SK-N-SH treated with all-trans-retinoic acid at 6 μM for 48 hours (cell line): ENCODE data around the gene FOXI2.

Source experiments
- ATAC-seq: fragments of 200-7000 bp; cut with Tn5 transposase; 3 replicates; pipeline ENCODE4 v1.9.1; 2020; ENCODE audit warnings: mild to moderate bottlenecking, moderate library complexity
- ARNTL ChIP-seq: fragments of 450-650 bp; formaldehyde crosslinking; IDR thresholded peaks from 2 replicates; pipeline ENCODE4 v1.5.0; 2020; ENCODE audit warnings: low read depth, mild to moderate bottlenecking, moderate library complexity, borderline replicate concordance
- BACH2 ChIP-seq: fragments of 250-450 bp; sonication (Bioruptor Pico); IDR thresholded peaks from 2 replicates; pipeline ENCODE4 v1.9.0; 2021; ENCODE audit warnings: mild to moderate bottlenecking, borderline replicate concordance
- CSDC2 ChIP-seq: fragments of 250-450 bp; sonication (Bioruptor Pico); IDR thresholded peaks from 2 replicates; pipeline ENCODE4 v1.5.0; 2020; ENCODE audit warnings: mild to moderate bottlenecking, moderate library complexity
- ESRRG ChIP-seq: fragments of 250-450 bp; sonication (Bioruptor Pico); IDR thresholded peaks from 2 replicates; pipeline ENCODE4 v1.6.1; 2021; ENCODE audit warnings: mild to moderate bottlenecking
- GLIS3 ChIP-seq: fragments of 250-450 bp; sonication (Bioruptor Pico); IDR thresholded peaks from 2 replicates; pipeline ENCODE4 v1.5.0; 2020; ENCODE audit warnings: mild to moderate bottlenecking, moderate library complexity
- ISL1 ChIP-seq: fragments of 250-450 bp; sonication (Bioruptor Pico); IDR thresholded peaks from 2 replicates; pipeline ENCODE4 v2.1.2; 2022; ENCODE audit warnings: mild to moderate bottlenecking, moderate library complexity
- OSR1 ChIP-seq: fragments of 250-450 bp; sonication (Bioruptor Pico); IDR thresholded peaks from 2 replicates; pipeline ENCODE4 v1.8.0; 2022; ENCODE audit warnings: moderate library complexity, mild to moderate bottlenecking, inconsistent platforms
- PPARA ChIP-seq: fragments of 250-450 bp; sonication (Bioruptor Pico); IDR thresholded peaks from 2 replicates; pipeline ENCODE4 v1.5.0; 2020; ENCODE audit warnings: mild to moderate bottlenecking, borderline replicate concordance
- RARB ChIP-seq: fragments of 250-450 bp; sonication (Bioruptor Pico); IDR thresholded peaks from 2 replicates; pipeline ENCODE4 v1.8.0; 2021; ENCODE audit warnings: mild to moderate bottlenecking, moderate library complexity
- SNAI2 ChIP-seq: fragments of 250-450 bp; sonication (Bioruptor Pico); IDR thresholded peaks from 2 replicates; pipeline ENCODE4 v1.5.0; 2020; ENCODE audit warnings: mild to moderate bottlenecking, moderate library complexity
- TCF4 ChIP-seq: fragments of 250-450 bp; sonication (Bioruptor Pico); IDR thresholded peaks from 2 replicates; pipeline ENCODE4 v1.8.0; 2021; ENCODE audit warnings: mild to moderate bottlenecking, moderate library complexity, borderline replicate concordance
- TOX ChIP-seq: fragments of 250-450 bp; sonication (Bioruptor Pico); IDR thresholded peaks from 2 replicates; pipeline ENCODE4 v1.8.0; 2021; ENCODE audit warnings: mild to moderate bottlenecking, moderate library complexity, borderline replicate concordance
- ZC3H10 ChIP-seq: fragments of 250-450 bp; sonication (Bioruptor Pico); IDR thresholded peaks from 2 replicates; pipeline ENCODE4 v1.5.1; 2021; ENCODE audit warnings: mild to moderate bottlenecking, moderate library complexity
- ZFP3 ChIP-seq: fragments of 250-450 bp; sonication (Bioruptor Pico); IDR thresholded peaks from 2 replicates; pipeline ENCODE4 v1.5.0; 2020; ENCODE audit warnings: mild to moderate bottlenecking, moderate library complexity
- ZFP30 ChIP-seq: fragments of 450-650 bp; formaldehyde crosslinking; IDR thresholded peaks from 2 replicates; pipeline ENCODE4 v1.5.0; 2022; ENCODE audit warnings: mild to moderate bottlenecking, moderate library complexity
- ZNF565 ChIP-seq: fragments of 450-650 bp; formaldehyde crosslinking; conservative IDR thresholded peaks from 2 replicates; pipeline ENCODE4 v1.5.0; 2020; ENCODE audit warnings: low read depth, mild to moderate bottlenecking, moderate library complexity
- ZNF70 ChIP-seq: fragments of 450-650 bp; formaldehyde crosslinking; IDR thresholded peaks from 2 replicates; pipeline ENCODE4 v1.5.0; 2020; ENCODE audit warnings: mild to moderate bottlenecking, moderate library complexity
- ZNF8 ChIP-seq: fragments of 450-650 bp; formaldehyde crosslinking; IDR thresholded peaks from 2 replicates; pipeline ENCODE4 v1.5.0; 2020; ENCODE audit warnings: mild to moderate bottlenecking, moderate library complexity
- TF ChIP-seq, protein P1 (sequence below): fragments of 250-450 bp; sonication (Bioruptor Pico); IDR thresholded peaks from 2 replicates; pipeline ENCODE4 v1.5.1; 2020; ENCODE audit warnings: low read depth, mild to moderate bottlenecking, moderate library complexity
- TF ChIP-seq, protein P2 (sequence below): fragments of 250-450 bp; sonication (Bioruptor Pico); IDR thresholded peaks from 2 replicates; pipeline ENCODE4 v1.8.0; 2020; ENCODE audit warnings: mild to moderate bottlenecking, moderate library complexity, borderline replicate concordance
- TF ChIP-seq, protein P3 (sequence below): fragments of 250-450 bp; sonication (Bioruptor Pico); IDR thresholded peaks from 2 replicates; pipeline ENCODE4 v1.5.0; 2020; ENCODE audit warnings: mild to moderate bottlenecking, moderate library complexity
- TF ChIP-seq, protein P4 (sequence below): fragments of 250-450 bp; sonication (Bioruptor Pico); IDR thresholded peaks from 2 replicates; pipeline ENCODE4 v1.5.1; 2021; ENCODE audit warnings: mild to moderate bottlenecking, moderate library complexity
- TF ChIP-seq, protein P5 (sequence below): fragments of 250-450 bp; sonication (Bioruptor Pico); IDR thresholded peaks from 2 replicates; pipeline ENCODE4 v1.8.0; 2021; ENCODE audit warnings: low read depth, mild to moderate bottlenecking, moderate library complexity, borderline replicate concordance

Gene FOXI2

DNA sequence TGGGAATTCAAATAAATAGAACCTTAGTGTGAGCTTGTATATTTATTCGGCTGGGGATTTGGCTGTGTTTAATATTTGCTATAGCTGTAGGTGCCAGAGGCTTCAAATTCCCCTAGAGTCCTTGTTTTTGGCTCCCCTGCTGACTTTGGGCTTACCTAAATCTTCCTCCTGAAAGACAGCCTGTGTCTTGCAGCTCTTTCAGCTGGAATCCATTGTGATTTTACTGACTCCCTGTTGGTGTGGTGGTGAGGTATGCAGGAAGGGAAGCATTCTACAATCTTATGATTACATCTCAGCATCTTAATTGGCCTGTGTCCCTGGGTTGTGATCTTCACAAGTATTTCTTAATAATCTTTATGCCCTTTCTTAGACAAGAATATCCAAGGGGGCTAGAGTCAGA is 25.9 kb downstream of the FOXI2 start:
- no peak for TF ChIP-seq ZFP30
- no peak for TF ChIP-seq TOX (CRISPR knock-in tag)
- no peak for TF ChIP-seq ZNF70
- no peak for TF ChIP-seq ARNTL
- no peak for TF ChIP-seq TCF4 (CRISPR knock-in tag)
- TF ChIP-seq ZC3H10: no peak
- TF ChIP-seq, protein P1, sequence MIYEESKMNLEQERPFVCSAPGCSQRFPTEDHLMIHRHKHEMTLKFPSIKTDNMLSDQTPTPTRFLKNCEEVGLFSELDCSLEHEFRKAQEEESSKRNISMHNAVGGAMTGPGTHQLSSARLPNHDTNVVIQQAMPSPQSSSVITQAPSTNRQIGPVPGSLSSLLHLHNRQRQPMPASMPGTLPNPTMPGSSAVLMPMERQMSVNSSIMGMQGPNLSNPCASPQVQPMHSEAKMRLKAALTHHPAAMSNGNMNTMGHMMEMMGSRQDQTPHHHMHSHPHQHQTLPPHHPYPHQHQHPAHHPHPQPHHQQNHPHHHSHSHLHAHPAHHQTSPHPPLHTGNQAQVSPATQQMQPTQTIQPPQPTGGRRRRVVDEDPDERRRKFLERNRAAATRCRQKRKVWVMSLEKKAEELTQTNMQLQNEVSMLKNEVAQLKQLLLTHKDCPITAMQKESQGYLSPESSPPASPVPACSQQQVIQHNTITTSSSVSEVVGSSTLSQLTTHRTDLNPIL (CRISPR knock-in tag): no peak
- no peak for TF ChIP-seq BACH2 (CRISPR knock-in tag)
- no peak for ATAC-seq

DNA sequence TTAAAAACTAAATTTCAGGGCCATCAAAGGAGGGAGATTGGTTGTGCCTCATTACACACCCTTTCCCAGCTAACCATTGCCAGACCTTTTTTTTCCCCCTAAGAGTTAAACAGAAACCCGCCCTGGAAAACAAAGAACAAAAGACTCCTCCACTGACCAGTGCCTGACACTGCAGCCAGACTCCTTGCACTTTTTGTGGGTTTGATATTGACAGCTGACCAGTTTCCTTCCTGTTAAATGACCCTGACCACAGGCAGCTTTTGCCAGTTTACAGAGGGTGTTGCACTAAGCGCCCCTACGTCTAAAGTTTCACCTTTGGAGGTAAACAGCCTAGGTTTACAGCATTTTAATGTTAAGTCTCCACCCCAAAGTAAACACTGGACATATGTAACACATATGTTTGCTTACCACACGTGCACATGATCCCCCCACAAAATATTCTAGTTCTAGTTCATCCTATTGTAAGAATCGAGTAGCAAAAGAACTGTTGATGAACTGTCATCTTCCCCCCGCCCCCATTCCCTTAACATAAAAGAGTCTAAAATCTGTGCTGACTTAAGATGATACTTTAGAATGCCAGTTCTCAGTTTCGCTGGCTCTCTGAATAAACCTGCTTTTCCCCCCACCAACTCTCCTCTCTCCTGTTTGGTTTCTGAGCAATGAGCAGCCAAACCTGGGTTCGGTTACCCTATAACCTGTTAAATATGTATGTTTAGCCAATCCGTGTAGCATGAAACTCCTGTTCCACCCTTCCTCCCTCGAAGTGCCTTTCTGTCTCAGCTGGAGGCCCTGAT is 38.0 kb downstream of the FOXI2 start:
- no peak for ATAC-seq
- TF ChIP-seq BACH2 (CRISPR knock-in tag) (no peak), ZFP3 (CRISPR knock-in tag) (no peak), ARNTL (no peak), ZFP30 (no peak), TOX (CRISPR knock-in tag) (no peak), ZNF8 (CRISPR knock-in tag) (no peak), ZC3H10 (no peak), ISL1 (CRISPR knock-in tag) (no peak), GLIS3 (CRISPR knock-in tag) (no peak), RARB (CRISPR knock-in tag) (no peak), ZNF565 (CRISPR knock-in tag) (no peak), PPARA (CRISPR knock-in tag) (no peak), SNAI2 (no peak), ESRRG (CRISPR knock-in tag) (no peak), OSR1 (CRISPR knock-in tag) (no peak), CSDC2 (CRISPR knock-in tag) (no peak)
- TF ChIP-seq, protein P2, sequence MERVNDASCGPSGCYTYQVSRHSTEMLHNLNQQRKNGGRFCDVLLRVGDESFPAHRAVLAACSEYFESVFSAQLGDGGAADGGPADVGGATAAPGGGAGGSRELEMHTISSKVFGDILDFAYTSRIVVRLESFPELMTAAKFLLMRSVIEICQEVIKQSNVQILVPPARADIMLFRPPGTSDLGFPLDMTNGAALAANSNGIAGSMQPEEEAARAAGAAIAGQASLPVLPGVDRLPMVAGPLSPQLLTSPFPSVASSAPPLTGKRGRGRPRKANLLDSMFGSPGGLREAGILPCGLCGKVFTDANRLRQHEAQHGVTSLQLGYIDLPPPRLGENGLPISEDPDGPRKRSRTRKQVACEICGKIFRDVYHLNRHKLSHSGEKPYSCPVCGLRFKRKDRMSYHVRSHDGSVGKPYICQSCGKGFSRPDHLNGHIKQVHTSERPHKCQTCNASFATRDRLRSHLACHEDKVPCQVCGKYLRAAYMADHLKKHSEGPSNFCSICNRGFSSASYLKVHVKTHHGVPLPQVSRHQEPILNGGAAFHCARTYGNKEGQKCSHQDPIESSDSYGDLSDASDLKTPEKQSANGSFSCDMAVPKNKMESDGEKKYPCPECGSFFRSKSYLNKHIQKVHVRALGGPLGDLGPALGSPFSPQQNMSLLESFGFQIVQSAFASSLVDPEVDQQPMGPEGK (CRISPR knock-in tag): no peak
- TF ChIP-seq, protein P3, sequence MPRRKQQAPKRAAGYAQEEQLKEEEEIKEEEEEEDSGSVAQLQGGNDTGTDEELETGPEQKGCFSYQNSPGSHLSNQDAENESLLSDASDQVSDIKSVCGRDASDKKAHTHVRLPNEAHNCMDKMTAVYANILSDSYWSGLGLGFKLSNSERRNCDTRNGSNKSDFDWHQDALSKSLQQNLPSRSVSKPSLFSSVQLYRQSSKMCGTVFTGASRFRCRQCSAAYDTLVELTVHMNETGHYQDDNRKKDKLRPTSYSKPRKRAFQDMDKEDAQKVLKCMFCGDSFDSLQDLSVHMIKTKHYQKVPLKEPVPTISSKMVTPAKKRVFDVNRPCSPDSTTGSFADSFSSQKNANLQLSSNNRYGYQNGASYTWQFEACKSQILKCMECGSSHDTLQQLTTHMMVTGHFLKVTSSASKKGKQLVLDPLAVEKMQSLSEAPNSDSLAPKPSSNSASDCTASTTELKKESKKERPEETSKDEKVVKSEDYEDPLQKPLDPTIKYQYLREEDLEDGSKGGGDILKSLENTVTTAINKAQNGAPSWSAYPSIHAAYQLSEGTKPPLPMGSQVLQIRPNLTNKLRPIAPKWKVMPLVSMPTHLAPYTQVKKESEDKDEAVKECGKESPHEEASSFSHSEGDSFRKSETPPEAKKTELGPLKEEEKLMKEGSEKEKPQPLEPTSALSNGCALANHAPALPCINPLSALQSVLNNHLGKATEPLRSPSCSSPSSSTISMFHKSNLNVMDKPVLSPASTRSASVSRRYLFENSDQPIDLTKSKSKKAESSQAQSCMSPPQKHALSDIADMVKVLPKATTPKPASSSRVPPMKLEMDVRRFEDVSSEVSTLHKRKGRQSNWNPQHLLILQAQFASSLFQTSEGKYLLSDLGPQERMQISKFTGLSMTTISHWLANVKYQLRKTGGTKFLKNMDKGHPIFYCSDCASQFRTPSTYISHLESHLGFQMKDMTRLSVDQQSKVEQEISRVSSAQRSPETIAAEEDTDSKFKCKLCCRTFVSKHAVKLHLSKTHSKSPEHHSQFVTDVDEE (CRISPR knock-in tag): no peak
- TF ChIP-seq, protein P4, sequence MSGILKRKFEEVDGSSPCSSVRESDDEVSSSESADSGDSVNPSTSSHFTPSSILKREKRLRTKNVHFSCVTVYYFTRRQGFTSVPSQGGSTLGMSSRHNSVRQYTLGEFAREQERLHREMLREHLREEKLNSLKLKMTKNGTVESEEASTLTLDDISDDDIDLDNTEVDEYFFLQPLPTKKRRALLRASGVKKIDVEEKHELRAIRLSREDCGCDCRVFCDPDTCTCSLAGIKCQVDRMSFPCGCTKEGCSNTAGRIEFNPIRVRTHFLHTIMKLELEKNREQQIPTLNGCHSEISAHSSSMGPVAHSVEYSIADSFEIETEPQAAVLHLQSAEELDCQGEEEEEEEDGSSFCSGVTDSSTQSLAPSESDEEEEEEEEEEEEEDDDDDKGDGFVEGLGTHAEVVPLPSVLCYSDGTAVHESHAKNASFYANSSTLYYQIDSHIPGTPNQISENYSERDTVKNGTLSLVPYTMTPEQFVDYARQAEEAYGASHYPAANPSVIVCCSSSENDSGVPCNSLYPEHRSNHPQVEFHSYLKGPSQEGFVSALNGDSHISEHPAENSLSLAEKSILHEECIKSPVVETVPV (CRISPR knock-in tag): no peak
- TF ChIP-seq, protein P5, sequence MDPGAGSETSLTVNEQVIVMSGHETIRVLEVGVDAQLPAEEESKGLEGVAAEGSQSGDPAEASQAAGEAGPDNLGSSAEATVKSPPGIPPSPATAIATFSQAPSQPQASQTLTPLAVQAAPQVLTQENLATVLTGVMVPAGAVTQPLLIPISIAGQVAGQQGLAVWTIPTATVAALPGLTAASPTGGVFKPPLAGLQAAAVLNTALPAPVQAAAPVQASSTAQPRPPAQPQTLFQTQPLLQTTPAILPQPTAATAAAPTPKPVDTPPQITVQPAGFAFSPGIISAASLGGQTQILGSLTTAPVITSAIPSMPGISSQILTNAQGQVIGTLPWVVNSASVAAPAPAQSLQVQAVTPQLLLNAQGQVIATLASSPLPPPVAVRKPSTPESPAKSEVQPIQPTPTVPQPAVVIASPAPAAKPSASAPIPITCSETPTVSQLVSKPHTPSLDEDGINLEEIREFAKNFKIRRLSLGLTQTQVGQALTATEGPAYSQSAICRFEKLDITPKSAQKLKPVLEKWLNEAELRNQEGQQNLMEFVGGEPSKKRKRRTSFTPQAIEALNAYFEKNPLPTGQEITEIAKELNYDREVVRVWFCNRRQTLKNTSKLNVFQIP (CRISPR knock-in tag): no peak
